ENCODE data around the gene MPIG6B.

DNA sequence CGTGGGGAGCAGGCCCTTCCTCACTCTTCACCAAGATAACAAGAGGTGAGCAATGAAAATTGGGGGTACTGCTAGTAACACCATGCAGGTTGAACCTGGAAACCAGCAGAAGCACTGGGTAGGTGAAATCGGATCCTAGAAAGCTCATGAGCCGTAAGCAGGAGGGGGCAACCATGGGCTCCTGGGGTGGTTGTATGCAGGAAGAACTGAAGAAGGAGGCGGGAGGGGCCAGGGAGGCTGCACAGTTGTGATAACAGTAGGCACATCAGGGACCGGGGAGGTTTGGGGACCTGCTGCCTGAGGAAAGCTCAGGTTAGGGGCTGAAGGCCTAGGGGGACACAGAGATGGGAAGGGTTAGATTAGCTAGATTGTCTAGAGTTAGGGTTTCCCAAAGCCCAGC, 36.7 kb upstream of the MPIG6B start:
- TF ChIP-seq EZH2 (optimal IDR thresholded peaks at IDR 0.05; ENCODE audit: low read depth, low read length), result no peak
- no peak for TF ChIP-seq EZH2phosphoT487 (IDR thresholded peaks at IDR 0.05; ENCODE audit: low read length)

All from MM.1S (cell line).